NB4 (cell line): Measurements from ENCODE around the gene DAD1.

ENCODE experiments used
- DNase-seq: peaks from one replicate; pipeline ENCODE4 v3.0.0; 2010; ENCODE audit warnings: low read depth
- H3K4me3 ChIP-seq: one replicate; pipeline ENCODE4 v1.5.1; 2011; ENCODE audit warnings: mild to moderate bottlenecking, low read depth, low read length, moderate library complexity
- CTCF ChIP-seq: IDR thresholded peaks from one replicate; pipeline ENCODE4 v1.5.1; 2012; ENCODE audit warnings: low read depth, low read length
- MAX ChIP-seq: IDR thresholded peaks from 2 replicates; pipeline ENCODE4 v1.6.1; 2011; ENCODE audit warnings: low read depth, low read length
- MYC ChIP-seq: IDR thresholded peaks from 2 replicates; pipeline ENCODE4 v1.6.1; 2011; ENCODE audit warnings: low read depth, low read length
- POLR2A ChIP-seq: IDR thresholded peaks from 2 replicates; pipeline ENCODE4 v1.6.1; 2011; ENCODE audit warnings: mild to moderate bottlenecking; ENCODE audit not compliant: insufficient read length; ENCODE audit errors: extremely low read depth

The DAD1 gene

GRCh38 chr14:22533057-22533704 lies 55.8 kb downstream of the DAD1 start:
- DNase-seq = no peak
- TF ChIP-seq MYC (no peak), CTCF (no peak), MAX (no peak), POLR2A (no peak)
- H3K4me3 ChIP-seq = no peak overlapping the region

GRCh38 chr14:22532345-22533056 lies 56.5 kb downstream of the DAD1 start:
- TF ChIP-seq POLR2A (no peak), CTCF (no peak), MYC (no peak), MAX (no peak)
- no peak overlapping the region for H3K4me3 ChIP-seq
- no peak for DNase-seq

GRCh38 chr14:22531451-22532344 lies 57.3 kb downstream of the DAD1 start:
- no peak overlapping the region for H3K4me3 ChIP-seq
- no peak for DNase-seq
- no peak for TF ChIP-seq CTCF
- TF ChIP-seq POLR2A = no peak
- TF ChIP-seq MYC = no peak
- no peak for TF ChIP-seq MAX

GRCh38 chr14:22530127-22530526 lies 58.9 kb downstream of the DAD1 start:
- H3K4me3 ChIP-seq = no peak overlapping the region
- no peak for DNase-seq
- no peak for TF ChIP-seq POLR2A
- TF ChIP-seq CTCF = no peak
- TF ChIP-seq MYC = no peak
- TF ChIP-seq MAX = no peak

- H3K4me3 ChIP-seq = no peak overlapping the region
These were observed 62.3 kb downstream of the DAD1 start for GRCh38 chr14:22526744-22527143.

More at GRCh38 chr14:22526744-22527143, 62.3 kb downstream of the DAD1 start:
- no peak for TF ChIP-seq CTCF
- TF ChIP-seq MAX = no peak
- no peak for TF ChIP-seq POLR2A
- no peak for TF ChIP-seq MYC
- no peak for DNase-seq
